ENCODE results near the gene PNCK.
A peak's percentile ranks its signal among the peaks of the same experiment; 100 is the strongest.
"Not testable (repeated sequence)": the region's sequence is repeated elsewhere in the genome, so short reads cannot be mapped to it uniquely, and the experiment has no call there.

PNCK gene

DNA sequence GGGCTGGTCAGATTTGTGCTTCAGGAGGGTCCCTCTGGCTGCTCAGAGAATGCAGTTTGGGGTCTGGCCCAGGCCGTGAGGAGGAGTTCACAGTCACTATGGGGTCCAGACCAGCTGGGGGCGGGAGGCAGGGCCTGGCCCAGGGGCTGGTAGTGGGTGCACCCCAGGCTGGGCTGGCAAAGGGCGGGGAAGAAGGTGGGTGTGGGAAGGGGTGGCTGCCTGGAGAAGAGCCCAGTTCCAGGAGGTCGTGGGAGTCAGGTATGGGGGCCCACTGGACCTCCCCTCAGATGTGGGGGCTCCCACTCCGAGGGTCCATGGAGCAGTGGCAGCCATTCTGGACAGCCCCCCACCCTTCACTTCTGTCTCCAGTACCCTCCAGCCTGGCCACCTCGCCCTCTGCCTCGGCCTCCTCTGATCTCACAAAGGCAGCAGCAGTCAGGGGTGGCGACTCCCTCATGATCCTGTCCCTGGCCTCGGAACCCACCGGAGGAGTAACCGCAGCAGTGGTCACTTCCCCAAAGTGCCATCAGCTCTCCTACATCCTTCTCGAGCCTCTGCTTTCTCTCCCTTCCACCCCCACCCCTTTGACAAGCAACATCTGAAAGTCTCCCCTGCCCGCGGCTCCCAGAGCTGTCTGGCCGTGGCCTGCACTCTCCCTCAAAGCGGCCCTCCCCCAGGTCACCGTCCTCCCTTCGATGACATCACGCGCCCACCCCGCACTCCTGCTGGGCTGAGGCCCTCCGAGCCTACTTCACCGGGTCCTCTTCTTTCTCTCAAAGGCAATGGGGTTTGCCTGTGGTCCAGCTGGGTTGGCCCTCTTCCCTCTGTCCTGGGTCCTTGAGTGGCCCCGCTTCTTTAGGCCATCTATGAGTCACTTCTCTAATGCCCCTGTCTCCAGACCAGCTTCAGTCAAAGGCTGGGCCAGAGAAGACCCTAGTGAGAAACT is 12.4 kb upstream of the PNCK start:
- no peak for DNase-seq

DNA sequence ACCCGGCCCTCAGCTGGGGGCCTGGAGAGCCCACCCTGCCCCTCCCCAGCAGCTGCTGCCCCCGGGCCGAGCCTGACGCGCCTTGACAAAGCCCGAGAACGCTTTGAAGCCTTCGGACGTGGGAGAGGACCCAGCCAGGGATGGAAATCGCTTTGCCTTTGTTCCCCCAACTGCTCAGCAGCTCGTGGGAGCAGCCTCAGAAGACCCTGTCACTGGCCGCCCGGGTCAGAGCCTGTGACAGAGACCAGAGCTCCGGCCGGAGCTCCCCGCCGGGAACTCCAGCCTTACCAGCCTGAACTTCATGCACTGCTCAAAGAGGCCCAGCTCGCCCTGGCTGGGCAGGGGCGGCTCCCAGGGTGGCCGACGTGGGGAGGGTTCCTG is 11.5 kb upstream of the PNCK start:
- no peak for DNase-seq

DNA sequence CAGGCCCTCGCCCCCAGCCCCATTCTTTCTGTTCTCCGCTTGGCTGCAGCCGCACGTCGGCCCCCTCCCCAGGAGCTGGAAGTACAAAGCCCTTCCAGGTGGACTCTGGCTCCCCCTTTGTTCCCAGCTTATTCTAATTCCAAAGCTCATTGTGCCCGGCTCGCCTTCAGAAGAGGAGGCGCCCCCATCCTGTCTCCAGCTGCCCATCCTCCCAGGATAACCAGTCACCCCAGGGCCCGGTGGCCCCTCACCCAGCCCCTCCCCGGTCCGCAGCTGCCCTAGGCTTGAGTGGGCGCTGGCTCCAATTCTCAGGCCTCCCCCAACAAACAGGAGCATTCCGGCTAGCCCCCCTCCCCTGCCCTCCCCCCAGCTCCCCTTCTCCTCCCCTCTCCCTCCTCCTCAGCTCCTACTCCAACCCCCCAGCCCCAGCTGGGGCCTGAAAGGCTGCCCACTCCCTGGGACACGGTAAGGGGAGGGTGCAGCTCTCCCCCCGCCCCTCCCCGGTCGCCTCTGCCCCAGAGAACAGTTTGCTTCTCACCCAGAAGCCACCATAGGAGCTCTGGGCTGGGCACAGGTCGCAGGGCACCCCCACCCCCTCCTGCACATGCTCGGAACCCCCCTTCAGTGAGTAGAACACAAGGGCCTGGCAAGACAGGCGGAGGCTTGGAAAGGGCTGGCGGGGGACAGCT is 11.0 kb upstream of the PNCK start:
- no peak for DNase-seq

DNA sequence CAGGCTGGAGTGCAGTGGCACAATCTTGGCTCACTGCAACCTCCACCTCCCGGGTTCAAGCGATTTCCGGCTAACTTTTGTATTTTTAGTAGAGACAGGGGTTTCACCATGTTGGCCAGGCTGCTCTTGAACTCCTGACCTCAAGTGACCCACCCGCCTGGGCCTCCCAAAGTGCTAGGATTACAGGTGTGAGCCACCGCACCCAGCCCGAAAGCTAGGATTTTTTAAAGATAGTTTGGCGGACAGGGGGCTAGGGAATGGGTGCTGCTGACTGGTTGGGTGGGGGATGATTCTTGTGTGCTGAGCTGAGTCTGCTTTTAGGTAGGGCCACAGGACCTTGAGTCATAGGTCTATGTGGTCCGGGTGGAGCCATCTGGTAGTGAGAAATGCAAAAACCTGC is 9.9 kb upstream of the PNCK start:
- not testable (repeated sequence) for DNase-seq

- DNase-seq, result no peak
Measured at GRCh38 chrX:153681175-153681574, 7.6 kb upstream of the PNCK start.

- no peak for DNase-seq
Measured at GRCh38 chrX:153674219-153674851, 722 bp upstream of the PNCK start.

DNA sequence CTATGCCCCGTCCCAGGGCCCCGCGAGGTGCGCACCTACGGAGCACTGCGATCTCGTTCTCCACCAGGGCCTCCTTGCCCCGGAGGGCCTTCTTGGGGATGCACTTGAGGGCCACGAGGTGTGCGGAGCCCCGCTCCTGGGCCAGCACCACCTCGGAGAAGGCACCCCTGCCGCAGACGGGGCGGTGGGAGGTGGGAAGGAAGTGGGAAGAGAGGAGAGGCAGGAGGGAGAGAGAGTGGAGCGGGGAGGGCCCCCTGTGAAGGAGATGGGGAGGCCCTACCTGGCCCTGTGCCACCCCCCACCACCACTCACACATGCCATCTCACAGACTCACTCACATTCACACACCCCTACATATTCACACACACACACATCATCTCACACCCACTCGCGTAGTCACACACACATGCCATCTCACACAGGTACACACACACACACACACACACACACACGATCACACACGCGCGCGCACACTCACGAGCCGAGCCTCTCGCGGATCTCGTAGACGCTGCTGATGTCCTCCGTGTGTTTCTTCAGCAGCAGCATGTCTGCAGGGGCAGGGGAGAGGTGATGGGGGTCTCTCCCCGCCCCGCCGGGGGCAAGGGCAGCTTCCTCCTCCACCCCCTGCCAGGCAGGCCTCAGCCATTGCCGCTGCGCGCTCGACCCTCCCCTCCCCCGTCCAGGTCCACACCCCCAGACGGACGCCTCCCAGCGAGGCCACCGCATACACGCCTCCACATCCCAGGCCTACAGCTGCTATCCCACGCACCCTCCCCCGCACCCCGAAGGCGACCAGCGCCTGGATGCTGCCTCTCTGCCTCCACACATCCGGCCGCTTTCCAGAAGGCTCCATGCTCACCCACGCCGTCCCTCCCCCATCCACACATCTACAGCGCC is 834 bp downstream of the PNCK start:
- DNase-seq, result no peak

DNA sequence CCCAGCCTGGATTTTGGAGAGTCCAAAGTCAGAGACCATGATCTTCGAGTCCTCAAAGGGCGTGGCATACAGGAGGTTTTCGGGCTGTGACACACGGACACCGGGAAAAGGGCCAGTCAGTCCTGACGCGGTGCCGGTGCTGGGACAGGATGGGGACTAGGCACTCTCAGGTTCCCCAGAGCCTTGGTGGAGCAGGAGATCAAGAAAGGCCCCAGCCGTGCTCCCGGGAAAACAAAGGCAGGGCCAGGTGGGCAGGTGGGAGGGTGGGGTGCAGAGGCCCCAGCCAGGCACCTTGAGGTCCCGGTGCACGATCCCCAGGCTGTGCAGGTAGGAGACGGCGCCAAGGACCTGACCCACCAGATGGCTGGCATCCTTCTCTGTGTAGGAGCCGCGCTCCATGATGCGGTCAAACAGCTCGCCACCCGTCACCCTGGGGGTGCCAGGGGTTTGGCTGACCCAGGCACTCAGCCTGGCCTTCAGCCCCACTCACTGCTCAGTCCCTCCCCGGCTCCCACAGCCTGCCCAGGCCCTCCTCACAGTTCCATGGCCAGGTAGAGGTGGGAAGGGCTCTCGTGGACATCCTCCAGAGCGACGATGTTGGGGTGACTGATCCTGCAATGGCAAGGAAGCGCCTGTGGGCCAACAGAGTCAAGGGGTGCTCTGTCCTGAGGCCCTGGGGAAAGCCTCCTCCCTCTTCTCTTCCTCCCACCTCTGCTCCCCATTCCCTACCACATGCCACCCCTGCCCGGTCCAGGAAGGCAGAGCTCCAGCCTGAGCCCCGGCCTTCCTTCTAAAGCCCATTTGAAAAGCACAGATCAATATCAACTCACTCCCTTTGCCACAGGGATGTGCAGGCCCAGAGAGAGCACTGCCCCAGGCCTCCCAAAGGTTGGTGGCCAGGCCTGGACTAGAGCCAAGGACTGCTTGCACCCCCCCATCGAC is 1.8 kb downstream of the PNCK start:
- DNase-seq, result no peak

DNA sequence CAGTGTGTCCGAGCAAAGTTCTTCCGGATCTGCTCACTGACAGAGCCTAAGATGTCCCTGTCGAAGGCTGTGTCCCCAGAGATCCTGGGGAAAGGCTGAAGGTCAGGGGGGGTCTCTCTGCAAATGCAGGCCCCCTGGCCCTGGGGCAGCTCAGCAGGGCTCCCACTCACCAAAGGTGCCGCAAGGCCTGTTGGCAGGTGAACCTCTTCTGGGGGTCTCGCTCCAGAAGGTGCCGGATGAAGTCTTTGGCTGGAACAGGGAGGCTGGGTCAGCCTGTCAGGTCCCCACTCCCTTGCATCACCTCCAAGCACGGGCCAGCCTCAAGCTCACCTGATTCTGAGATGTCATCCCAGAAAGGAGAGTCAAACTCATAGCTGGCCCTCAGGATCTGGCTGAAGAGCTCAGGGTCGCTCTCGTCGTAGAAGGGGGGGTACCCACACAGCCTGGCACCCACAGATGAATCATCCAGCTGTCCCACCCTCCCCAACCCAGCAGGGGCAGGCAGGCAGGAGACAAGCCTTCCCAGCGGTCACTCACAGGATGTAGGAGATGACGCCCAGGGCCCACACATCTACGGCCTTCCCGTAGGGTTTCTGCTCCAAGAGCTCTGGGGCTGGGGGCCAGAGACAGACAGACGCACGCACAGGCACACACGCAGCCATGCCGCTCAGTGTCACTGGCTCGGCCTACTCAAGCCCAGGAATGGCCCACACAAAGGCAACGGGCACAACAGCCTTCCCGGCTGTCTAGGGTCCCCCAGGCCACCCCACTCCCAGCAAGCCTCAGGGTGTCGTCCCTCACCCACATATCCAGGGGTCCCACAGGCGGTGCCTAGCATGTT is 2.6 kb downstream of the PNCK start:
- DNase-seq, result no peak

- DNase-seq, result no peak
Measured at GRCh38 chrX:153669901-153670731, 3.5 kb downstream of the PNCK start.

- no peak for DNase-seq
Measured at GRCh38 chrX:153669174-153669890, 4.3 kb downstream of the PNCK start.

- DNase-seq, result no peak
Measured at GRCh38 chrX:153668423-153669173, 5.0 kb downstream of the PNCK start.

GRCh38 chrX:153667956-153668396 is 5.6 kb downstream of the PNCK start:
- DNase-seq, result peak; percentile 78

GRCh38 chrX:153667281-153667955 is 6.2 kb downstream of the PNCK start:
- no peak for DNase-seq

DNA sequence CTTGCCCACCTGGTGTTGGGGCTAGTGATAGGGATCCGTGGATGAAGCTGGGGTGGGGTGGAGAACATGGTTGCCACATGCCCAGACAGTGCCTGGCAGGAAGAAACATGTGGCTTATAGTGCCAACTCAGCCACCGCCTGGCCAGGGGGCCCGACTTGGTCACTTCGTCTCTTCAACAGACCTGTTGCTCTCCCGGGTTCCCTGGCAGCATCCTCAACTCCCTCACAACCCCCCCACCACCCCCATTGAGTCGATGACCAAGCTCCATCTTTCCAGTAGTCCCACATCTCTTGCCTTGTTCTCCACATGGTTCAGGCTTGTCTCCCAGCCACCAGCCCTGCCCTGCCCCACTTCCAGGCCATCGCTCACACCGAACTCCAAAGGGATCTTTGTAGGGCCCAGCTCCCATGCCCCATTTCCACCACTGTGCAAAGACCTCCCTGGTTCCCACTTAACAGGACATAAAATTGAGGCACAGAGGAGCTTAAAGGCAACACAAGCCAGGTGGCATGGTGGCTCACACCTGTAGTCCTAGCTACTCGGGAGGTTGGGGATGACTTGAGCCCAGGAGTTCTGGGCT is 7.8 kb downstream of the PNCK start:
- no peak for DNase-seq

GRCh38 chrX:153662266-153662665 is 11.3 kb downstream of the PNCK start:
- no peak for DNase-seq

GRCh38 chrX:153659268-153659667 is 14.3 kb downstream of the PNCK start:
- DNase-seq, result no peak
